NOMO-1 (cell line): ENCODE measurements around the gene GNG12.

Experiments used
- DNase-seq, 2 experiments: peaks; one replicate each; lab custom pipeline; 2025; ENCODE audit not compliant: unreplicated experiment in 2 of 2; lab: John Stamatoyannopoulos, UW

GNG12 gene

DNA sequence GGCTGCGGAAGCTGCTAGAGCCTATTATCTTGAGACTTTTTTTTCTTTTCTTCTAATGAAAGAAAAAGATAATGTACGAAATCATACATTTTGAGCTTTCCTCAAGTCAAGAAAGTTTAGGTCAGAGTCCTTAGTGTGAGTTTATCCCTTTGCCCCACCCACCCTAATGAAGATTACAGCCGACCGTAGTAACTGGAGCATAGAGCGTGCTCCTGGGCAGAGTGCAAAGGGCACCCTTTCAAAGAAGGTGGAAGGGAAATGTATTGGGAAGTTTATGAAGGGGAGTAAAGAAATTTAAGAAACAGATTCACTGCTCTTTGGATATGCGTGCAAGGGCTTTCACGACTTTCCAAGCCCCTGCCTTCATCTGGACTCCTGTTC lies 17.2 kb downstream of the GNG12 start:
- no peak for DNase-seq

DNA sequence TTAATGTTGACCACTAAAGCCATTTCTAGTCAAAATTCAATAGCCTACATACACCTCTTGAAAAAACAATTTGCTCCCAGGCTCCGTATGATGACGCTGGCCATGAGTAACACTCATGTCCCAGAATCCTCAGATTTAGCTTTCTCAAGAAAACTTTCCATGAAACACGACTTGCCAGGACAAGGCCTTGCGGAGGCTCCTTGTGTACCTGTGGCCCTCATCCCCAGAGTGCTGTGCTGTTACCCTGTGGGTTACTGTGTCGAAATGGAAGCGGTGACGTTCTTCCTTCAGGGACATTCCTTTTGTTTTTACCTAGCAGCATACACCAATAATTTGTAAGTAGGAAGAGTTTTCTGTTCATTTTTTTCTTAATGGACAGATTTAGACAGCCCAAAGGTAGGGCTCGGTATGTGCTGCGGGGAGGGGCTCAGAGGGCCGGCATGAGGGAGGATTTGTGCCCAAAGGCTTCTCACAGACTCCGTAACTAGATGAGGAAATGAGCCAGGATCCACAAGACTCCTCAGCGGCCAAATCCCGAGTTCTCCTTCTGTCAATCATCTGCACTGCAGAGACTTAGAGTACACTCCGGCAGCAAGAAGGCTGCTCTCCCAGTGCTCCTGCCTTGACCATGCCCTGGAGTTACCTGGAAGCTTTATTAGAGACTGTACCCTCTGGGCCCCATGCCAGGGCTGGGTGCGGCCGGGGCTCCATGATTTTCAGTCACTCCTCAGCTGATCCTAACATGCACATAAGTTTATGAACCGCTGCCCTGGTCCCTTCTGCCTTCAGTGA lies 17.8 kb downstream of the GNG12 start:
- no peak for DNase-seq

GRCh38 chr1:67814121-67814772 lies 19.0 kb downstream of the GNG12 start:
- no peak for DNase-seq

GRCh38 chr1:67812226-67812625 lies 21.0 kb downstream of the GNG12 start:
- DNase-seq = no peak

- no peak for DNase-seq
Observed at GRCh38 chr1:67811781-67812180, 21.5 kb downstream of the GNG12 start.

- DNase-seq = no peak
Observed at GRCh38 chr1:67809887-67810286, 23.4 kb downstream of the GNG12 start.

DNA sequence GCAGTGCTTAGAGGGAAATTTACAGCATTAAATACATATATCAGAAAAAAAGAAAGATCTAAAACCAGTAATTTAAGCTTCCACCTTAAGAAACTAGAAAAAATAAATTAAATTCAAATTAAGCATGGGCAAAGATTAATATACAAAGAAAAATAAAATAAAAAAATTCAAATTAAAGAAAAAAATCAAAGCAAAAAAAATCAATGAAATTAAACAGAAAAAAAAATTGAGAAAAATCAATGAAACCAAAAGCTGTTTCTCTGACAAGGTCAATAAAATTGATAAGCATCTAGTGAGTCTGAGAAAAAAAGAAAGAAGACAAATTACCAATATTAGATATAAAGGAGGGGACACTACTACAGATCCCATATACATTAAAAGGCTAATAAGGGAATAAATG lies 26.0 kb downstream of the GNG12 start:
- DNase-seq = no peak

DNA sequence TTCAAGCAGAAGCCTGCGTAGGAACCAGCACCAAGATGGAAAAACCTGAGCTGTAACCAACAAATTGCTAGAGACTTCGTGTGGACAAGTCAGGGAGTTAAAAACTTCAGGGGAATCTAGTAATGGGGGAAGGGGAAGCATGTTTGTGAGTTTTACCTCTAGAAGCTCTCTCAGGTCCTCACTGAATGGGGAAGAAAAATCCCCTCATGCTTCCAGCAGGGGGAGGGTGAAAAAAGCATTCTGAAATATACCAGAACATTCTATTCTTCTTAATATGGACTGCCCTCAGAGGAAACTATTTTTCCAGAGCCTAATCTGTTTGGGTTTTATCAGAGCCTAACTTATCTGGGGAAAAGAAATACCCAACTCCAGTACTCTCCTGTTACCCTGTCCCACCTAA lies 28.6 kb downstream of the GNG12 start:
- no peak for DNase-seq

DNA sequence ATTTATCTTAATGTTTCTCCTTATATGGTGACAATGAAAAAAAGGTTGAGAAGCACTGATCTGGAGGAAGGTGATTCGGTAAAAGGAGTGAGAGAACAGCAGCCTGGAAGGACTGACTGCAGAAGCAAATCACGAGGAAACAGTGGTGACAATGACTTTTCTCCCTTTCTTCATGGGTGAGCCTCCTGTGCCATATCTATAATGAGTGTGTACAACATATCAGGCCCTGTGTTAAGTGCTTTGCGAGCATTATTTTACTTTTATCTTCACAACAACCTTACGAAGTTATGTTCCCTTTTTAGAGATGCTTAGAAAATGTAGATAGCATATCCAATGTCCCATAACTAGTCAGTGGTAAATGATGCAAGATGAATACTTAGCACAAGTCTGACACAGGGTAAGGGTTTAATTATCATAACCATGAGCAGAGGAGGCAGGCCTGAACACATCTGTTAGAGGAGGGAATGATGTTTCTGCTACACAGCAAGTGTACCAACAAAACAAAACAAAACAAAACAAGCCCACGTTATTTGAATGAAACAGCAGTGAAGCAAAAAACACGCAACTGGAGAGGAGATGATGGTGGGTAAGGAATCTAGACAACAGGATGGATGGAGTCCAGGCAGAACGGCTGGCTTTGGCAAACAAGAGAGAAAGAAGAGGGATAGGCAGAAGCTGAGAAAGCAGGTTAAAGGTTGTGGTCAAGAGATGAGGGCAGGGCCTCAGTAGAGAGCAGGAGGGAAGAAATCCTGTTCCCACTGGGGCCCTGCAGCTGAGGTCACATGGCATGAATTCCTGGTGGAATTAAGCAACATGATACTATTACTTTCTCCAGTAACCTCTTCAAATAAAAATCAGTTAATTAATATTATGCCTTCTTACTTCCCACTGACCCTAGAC lies 29.6 kb downstream of the GNG12 start:
- DNase-seq = no peak

DNA sequence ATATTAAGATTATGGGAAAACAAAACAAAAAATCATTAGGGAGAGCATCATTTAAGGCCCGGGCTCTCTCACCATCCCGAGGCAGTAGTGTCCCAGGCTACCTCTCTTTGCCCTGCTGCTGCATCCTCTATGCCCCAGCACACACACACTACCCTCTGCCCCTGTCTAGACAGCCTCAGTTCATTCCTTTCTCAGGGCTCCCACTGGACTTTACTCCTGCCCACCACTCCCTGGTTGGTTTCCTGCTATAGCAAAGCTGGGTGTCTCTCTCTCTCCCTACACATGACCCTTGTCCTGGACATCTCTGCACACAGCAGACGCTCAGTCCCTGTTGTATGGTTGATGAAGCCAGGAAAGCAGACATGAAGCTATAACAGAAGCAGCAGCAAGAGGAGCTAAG lies 30.7 kb downstream of the GNG12 start:
- DNase-seq = no peak

GRCh38 chr1:67801903-67802302 lies 31.4 kb downstream of the GNG12 start:
- no peak for DNase-seq

- no peak for DNase-seq
Observed at GRCh38 chr1:67795179-67795912, 37.9 kb downstream of the GNG12 start.

- no peak for DNase-seq
Observed at GRCh38 chr1:67793562-67793961, 39.7 kb downstream of the GNG12 start.

DNA sequence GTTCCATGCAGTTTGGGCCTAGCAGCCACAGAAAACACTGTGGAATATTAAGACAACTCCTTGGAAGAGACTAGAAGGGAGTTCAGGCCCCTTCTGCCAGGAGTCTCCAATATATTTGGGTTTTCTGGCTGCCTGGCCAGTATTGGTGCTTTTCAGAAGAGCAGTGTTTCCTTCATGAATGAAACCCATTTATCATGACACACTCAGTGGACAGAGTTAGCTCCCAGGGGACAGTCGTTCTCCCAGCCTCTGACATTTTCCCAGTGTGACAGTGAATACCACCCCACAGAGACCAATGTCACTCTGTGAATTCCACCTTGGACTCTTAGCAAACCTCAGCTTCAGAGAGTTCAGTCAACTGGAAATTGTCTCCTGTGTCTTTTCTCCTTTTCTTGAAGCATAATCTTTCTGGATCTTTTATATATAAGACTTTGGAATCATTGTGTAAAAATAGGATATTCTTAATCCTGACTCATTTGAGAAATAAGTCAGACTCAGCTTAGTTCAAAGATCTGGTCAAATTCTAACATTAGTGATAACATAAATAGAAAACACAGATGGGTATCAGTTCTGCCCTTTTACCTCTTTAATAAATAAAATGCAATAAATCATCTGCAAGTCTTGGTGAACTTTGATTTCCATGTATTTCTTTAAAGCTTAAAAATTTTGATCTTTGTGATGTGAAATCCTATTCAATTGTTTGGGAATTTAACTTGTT lies 40.4 kb downstream of the GNG12 start:
- DNase-seq = no peak

GRCh38 chr1:67792103-67792502 lies 41.2 kb downstream of the GNG12 start:
- no peak for DNase-seq

DNA sequence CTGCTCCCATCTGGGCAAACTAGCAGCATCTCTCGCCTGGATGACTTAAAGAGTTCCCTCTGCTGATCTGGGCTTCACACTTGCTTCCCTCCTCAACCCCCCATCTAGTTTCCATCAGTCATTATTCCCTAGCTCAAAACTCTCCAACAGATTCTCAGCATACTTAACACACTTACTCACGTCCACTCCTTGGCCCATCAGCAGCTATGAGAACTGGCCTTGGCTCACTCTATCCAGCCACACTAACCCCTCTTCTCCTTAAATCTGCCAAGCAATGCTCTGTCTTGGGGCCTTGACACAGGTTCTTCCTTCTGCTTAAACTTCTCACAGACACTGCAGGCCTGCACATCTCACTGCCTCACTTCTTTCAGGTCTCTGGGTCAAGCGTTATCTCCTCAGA lies 41.6 kb downstream of the GNG12 start:
- no peak for DNase-seq

- no peak for DNase-seq
Observed at GRCh38 chr1:67791261-67791660, 42.0 kb downstream of the GNG12 start.

- DNase-seq = no peak
Observed at GRCh38 chr1:67790201-67790692, 43.0 kb downstream of the GNG12 start.

DNA sequence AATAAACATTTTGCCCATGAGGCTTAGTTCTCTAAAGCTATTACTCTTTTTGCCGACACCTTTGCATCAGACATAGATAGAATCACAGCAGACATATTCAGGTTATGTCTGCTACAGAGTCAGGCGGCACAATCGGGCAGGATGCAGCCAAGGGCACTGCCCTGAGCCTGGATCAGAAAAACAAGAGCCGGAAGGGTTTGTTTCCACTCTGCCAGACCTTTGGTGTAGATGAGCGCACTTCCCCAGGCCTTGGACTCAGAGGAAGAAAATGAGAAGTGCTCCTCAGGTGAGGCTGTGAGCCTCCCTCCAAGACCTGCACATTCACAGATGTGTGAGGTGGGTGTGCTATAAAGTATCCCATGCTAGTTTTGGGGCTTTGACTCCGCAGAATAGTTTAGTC lies 43.7 kb downstream of the GNG12 start:
- DNase-seq = no peak

DNA sequence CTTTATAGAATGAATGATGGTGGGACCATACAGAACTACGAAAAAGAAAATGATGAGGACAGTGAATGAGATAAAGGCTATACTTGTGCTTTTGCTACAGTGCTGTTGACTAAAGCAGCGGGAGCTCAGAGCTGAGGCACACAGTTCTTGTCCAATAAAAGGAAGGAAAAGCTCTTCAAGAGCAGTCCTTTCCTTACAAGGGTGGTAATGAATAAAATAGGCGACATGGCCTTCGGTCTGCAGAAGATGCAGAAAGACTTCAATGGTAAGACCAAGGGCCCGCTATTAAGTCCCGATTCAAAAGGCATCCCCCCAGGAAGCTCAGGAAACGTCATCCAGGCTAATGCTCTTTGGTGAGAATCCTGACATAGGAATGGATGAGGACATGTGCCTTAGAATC lies 44.4 kb downstream of the GNG12 start:
- no peak for DNase-seq
